ENCODE data around the gene CBR3.
"Not testable (repeated sequence)": the region's sequence is repeated elsewhere in the genome, so short reads cannot be mapped to it uniquely, and the experiment has no call there.

The CBR3 gene

GRCh38 chr21:36134803-36135390 is at the start of gene CBR3:
TSS of gene CBR3 (plus strand) at chr21:36135079. CDS start at chr21:36135193, 114 bp downstream.
- peak in 1 of 2 donors; percentile 49 for DNase-seq

- no peak for DNase-seq
Measured at GRCh38 chr21:36087362-36088138, 47.3 kb upstream of the CBR3 start.

GRCh38 chr21:36089946-36090345 is 44.9 kb upstream of the CBR3 start:
- DNase-seq, result no peak

- no peak for DNase-seq
Measured at GRCh38 chr21:36092681-36093080, 42.2 kb upstream of the CBR3 start.

GRCh38 chr21:36093512-36093911 is 41.4 kb upstream of the CBR3 start:
- no peak for DNase-seq

- DNase-seq, result no peak
Measured at GRCh38 chr21:36096398-36097290, 38.2 kb upstream of the CBR3 start.

- no peak for DNase-seq
Measured at GRCh38 chr21:36097427-36098181, 37.3 kb upstream of the CBR3 start.

GRCh38 chr21:36098182-36098532 is 36.7 kb upstream of the CBR3 start:
- DNase-seq, result no peak

- no peak for DNase-seq
Measured at GRCh38 chr21:36099000-36099399, 35.9 kb upstream of the CBR3 start.

- DNase-seq, result not testable (repeated sequence)
Measured at GRCh38 chr21:36099695-36100211, 35.1 kb upstream of the CBR3 start.

- no peak for DNase-seq
Measured at GRCh38 chr21:36100971-36101641, 33.8 kb upstream of the CBR3 start.

GRCh38 chr21:36103434-36103833 is 31.4 kb upstream of the CBR3 start:
- DNase-seq, result no peak

GRCh38 chr21:36104317-36105300 is 30.3 kb upstream of the CBR3 start:
- DNase-seq, result peak; percentile 47 to 52

- DNase-seq, result no peak
Measured at GRCh38 chr21:36105327-36105842, 29.5 kb upstream of the CBR3 start.

GRCh38 chr21:36109868-36110267 is 25.0 kb upstream of the CBR3 start:
- DNase-seq, result no peak

GRCh38 chr21:36111238-36111637 is 23.6 kb upstream of the CBR3 start:
- DNase-seq, result no peak

- DNase-seq, result peak in 1 of 2 donors; percentile 70
Measured at GRCh38 chr21:36113647-36114428, 21.0 kb upstream of the CBR3 start.

- DNase-seq, result no peak
Measured at GRCh38 chr21:36115138-36115730, 19.6 kb upstream of the CBR3 start.

GRCh38 chr21:36117286-36117741 is 17.6 kb upstream of the CBR3 start:
- no peak for DNase-seq

Measured in CD4-positive, alpha-beta T cell treated with Interferon alpha-2 for 1 hour (primary cell).